ENCODE results near the gene MEIS1.

Gene MEIS1

GRCh38 chr2:66568650-66569300 is 133.8 kb downstream of the MEIS1 start:
- DNase-seq (ENCODE audit: low read depth): no peak

GRCh38 chr2:66569321-66569851 is 134.5 kb downstream of the MEIS1 start:
- DNase-seq (ENCODE audit: low read depth): no peak

DNA sequence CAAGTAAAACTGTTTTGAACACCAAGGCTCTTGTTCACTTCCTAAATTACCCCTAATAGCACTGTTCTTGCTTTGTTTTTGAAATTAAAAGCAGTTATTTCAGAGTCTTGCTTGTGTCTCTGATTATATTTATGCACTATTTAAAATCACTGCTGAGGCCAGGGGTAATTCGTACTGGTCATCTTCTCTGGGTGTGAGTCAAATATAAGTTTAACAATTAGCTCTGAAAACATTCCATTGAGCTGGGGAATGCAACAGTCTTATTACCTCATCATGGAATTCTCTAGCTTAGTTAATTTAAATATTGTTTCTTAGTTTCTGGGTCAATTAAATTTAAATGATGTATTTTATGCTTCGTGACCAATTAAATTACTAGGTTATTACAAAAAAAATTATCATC is 135.0 kb downstream of the MEIS1 start:
- no peak for DNase-seq (ENCODE audit: low read depth)

DNA sequence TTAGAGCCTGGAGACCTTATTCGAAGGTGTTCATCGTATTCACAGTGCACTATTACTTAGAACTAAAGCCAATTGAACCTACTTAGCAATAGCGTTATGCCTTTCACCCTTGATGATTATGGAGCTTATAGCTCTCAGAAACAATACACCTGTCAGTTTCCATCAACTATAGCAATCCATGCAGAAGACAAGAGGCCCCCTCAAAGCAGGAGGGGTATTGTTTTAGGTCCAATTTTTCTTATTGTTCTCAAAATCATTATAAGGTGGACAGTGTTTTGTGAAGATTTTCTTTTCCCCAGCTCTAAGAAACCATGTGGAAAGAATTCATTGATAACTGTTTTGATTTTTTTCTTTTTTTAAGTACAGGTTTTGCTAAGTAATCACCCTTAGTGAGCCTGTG is 135.5 kb downstream of the MEIS1 start:
- no peak for DNase-seq (ENCODE audit: low read depth)

DNA sequence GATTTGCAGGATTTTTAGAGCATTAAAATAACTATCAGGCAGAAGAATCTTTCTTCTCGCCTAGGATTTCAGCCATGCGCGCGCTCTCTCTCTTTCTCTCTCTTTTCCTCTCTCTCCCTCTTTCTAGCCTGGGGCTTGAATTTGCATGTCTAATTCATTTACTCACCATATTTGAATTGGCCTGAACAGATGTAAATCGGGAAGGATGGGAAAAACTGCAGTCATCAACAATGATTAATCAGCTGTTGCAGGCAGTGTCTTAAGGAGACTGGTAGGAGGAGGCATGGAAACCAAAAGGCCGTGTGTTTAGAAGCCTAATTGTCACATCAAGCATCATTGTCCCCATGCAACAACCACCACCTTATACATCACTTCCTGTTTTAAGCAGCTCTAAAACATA is 137.0 kb downstream of the MEIS1 start:
- DNase-seq (ENCODE audit: low read depth): no peak

GRCh38 chr2:66572391-66572790 is 137.5 kb downstream of the MEIS1 start:
- DNase-seq (ENCODE audit: low read depth): no peak

GRCh38 chr2:66573416-66573815 is 138.5 kb downstream of the MEIS1 start:
- DNase-seq (ENCODE audit: low read depth): no peak

DNA sequence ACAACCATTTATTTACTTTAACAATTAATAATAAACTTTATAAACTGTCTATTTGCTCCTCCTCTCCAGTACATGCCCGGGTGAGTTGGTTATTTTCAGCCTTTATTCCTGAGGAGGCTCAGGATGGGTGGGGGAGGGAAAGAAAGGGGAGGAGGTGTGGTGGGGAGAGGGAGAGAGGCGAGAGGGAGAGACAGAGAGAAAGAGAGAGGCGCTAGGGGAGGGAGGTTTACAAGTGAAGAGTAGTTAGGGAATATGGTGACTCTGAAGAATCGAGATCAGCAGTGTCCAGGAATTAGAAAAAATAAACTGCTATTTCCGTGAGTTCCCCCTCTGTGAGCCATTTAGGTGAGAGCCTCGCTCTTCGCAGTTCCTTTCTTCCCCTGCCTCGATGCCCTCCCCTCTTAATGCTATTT is 138.9 kb downstream of the MEIS1 start:
- DNase-seq (ENCODE audit: low read depth): no peak

GRCh38 chr2:66574701-66575624 is 140.0 kb downstream of the MEIS1 start:
- no peak for DNase-seq (ENCODE audit: low read depth)

DNA sequence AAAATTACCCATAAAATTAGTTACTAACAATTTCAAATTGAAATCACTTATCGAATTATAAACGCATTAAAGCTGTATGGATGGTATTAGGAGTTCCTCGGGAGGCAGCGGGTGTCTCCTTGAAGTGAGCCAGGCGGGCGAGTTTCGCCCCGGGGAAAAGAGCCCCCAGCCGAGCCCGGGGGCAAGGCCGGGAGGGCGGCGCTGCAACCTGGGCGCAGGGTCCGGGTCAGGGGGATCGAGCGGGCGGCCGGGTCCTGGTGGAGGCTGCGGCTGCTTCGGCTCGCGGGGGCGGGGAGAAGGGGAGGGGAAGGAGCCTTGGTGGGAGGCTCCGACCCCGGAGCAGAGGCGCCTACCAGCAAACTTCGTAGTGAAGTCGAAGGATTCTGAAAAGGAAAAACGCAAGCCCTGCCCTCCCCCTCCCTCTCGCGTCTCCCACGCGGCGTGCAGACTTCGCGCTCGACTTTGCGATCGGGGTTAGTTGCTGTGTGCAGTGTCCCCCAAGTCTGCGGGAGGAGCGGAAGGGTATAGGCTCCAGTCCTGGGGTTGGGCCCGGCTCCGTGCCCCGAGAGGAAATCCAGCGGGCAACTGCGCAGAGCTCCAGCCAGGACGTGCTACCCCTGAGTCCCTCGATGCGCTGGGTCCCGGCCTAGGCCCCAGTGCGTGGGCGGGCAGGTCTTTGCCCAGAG is 140.8 kb downstream of the MEIS1 start:
- no peak for DNase-seq (ENCODE audit: low read depth)

- DNase-seq (ENCODE audit: low read depth): no peak
Measured at GRCh38 chr2:66576311-66576560, 141.3 kb downstream of the MEIS1 start.

GRCh38 chr2:66576561-66577320 is 141.8 kb downstream of the MEIS1 start:
- DNase-seq (ENCODE audit: low read depth): no peak

- DNase-seq (ENCODE audit: low read depth): no peak
Measured at GRCh38 chr2:66577321-66578053, 142.6 kb downstream of the MEIS1 start.

GRCh38 chr2:66578054-66578686 is 143.2 kb downstream of the MEIS1 start:
- DNase-seq (ENCODE audit: low read depth): no peak

GRCh38 chr2:66578687-66579106 is 143.8 kb downstream of the MEIS1 start:
- DNase-seq (ENCODE audit: low read depth): no peak

- DNase-seq (ENCODE audit: low read depth): no peak
Measured at GRCh38 chr2:66579186-66580126, 144.5 kb downstream of the MEIS1 start.

GRCh38 chr2:66580166-66581049 is 145.5 kb downstream of the MEIS1 start:
- no peak for DNase-seq (ENCODE audit: low read depth)

- no peak for DNase-seq (ENCODE audit: low read depth)
Measured at GRCh38 chr2:66581339-66582103, 146.6 kb downstream of the MEIS1 start.

Data from activated T-cell treated with anti-CD3 and anti-CD28 coated beads for 1 hour (primary cell).